IPS-15b (cell line): ENCODE measurements around the gene CHST11.

Experiments used
- H3K27me3 ChIP-seq: one replicate; pipeline ENCODE4 v1.6.1; 2013; ENCODE audit warnings: low read length; ENCODE audit not compliant: control insufficient read depth, insufficient read depth
- H3K36me3 ChIP-seq: one replicate; pipeline ENCODE4 v1.6.1; 2013; ENCODE audit warnings: low read length; ENCODE audit not compliant: control insufficient read depth, insufficient read depth
- H3K4me1 ChIP-seq: one replicate; pipeline ENCODE4 v1.6.1; 2013; ENCODE audit warnings: mild to moderate bottlenecking, low read length; ENCODE audit not compliant: control insufficient read depth, insufficient read depth
- H3K4me3 ChIP-seq: one replicate; pipeline ENCODE4 v1.5.1; 2013; ENCODE audit warnings: low read depth, low read length
- H3K9ac ChIP-seq: one replicate; pipeline ENCODE4 v1.6.1; 2013; ENCODE audit warnings: low read depth, mild to moderate bottlenecking, low read length
- H3K9me3 ChIP-seq: one replicate; pipeline ENCODE4 v1.6.1; 2013; ENCODE audit warnings: mild to moderate bottlenecking, low read length; ENCODE audit not compliant: control insufficient read depth, insufficient read depth

CHST11 gene

GRCh38 chr12:104700324-104700723, 243.6 kb downstream of the CHST11 start:
- no peak overlapping the region for H3K4me3 ChIP-seq
- no peaks in the 10 kb centered on the region for H3K4me1 ChIP-seq
- H3K36me3 ChIP-seq, result no peaks in the 10 kb centered on the region

GRCh38 chr12:104701301-104701700, 244.6 kb downstream of the CHST11 start:
- H3K9me3 ChIP-seq, result no peaks in the 10 kb centered on the region
- H3K36me3 ChIP-seq, result no peaks in the 10 kb centered on the region
- H3K4me1 ChIP-seq, result no peaks in the 10 kb centered on the region
- no peak overlapping the region for H3K4me3 ChIP-seq
- H3K9ac ChIP-seq, result no peak overlapping the region
- no peaks in the 10 kb centered on the region for H3K27me3 ChIP-seq

More at GRCh38 chr12:104700324-104700723, 243.6 kb downstream of the CHST11 start:
- Histone ChIP-seq H3K9me3 (no peaks in the 10 kb centered on the region), H3K9ac (no peak overlapping the region), H3K27me3 (no peaks in the 10 kb centered on the region)

DNA sequence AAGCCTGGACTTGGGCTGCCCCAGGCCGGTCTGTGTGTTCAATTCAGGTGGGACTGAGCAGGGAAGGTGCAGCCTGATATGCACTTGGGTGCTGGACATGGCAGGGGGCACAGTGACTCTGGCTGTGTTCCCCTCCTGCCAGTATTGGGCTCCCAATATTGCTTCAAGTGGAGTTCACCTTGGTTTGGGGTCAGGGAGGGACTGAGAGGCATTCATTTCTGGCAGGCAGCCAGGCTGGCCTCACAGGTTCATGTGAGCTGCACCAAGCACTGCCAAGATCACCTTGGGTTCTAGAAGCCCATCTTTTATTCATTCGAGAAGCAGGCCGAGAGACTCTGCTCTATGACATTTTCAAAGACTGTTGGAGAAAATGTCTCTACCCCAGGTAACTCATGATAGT, 245.0 kb downstream of the CHST11 start:
- H3K36me3 ChIP-seq, result no peaks in the 10 kb centered on the region
- H3K27me3 ChIP-seq, result no peaks in the 10 kb centered on the region
- no peak overlapping the region for H3K4me3 ChIP-seq
- no peaks in the 10 kb centered on the region for H3K4me1 ChIP-seq
- no peak overlapping the region for H3K9ac ChIP-seq
- H3K9me3 ChIP-seq, result no peaks in the 10 kb centered on the region

GRCh38 chr12:104702565-104703139, 245.9 kb downstream of the CHST11 start:
- H3K9ac ChIP-seq, result no peak overlapping the region
- no peaks in the 10 kb centered on the region for H3K4me1 ChIP-seq
- H3K9me3 ChIP-seq, result no peaks in the 10 kb centered on the region
- no peak overlapping the region for H3K4me3 ChIP-seq
- H3K36me3 ChIP-seq, result no peaks in the 10 kb centered on the region
- no peaks in the 10 kb centered on the region for H3K27me3 ChIP-seq

- Histone ChIP-seq H3K4me3 (no peak overlapping the region), H3K27me3 (no peaks in the 10 kb centered on the region), H3K9ac (no peak overlapping the region), H3K36me3 (no peaks in the 10 kb centered on the region), H3K9me3 (no peaks in the 10 kb centered on the region), H3K4me1 (peaks cover under 1% of the 10 kb centered on the region)
Observed at GRCh38 chr12:104703372-104703771, 246.6 kb downstream of the CHST11 start.

- Histone ChIP-seq H3K36me3 (no peaks in the 10 kb centered on the region), H3K9me3 (no peaks in the 10 kb centered on the region), H3K9ac (no peak overlapping the region), H3K4me1 (peaks cover 8% of the 10 kb centered on the region), H3K27me3 (no peaks in the 10 kb centered on the region), H3K4me3 (no peak overlapping the region)
Observed at GRCh38 chr12:104704224-104704779, 247.6 kb downstream of the CHST11 start.

GRCh38 chr12:104707194-104707593, 250.4 kb downstream of the CHST11 start:
- Histone ChIP-seq H3K36me3 (no peaks in the 10 kb centered on the region), H3K4me1 (peaks cover 8% of the 10 kb centered on the region), H3K9ac (no peak overlapping the region), H3K27me3 (no peaks in the 10 kb centered on the region), H3K9me3 (no peaks in the 10 kb centered on the region), H3K4me3 (no peak overlapping the region)

- Histone ChIP-seq H3K9me3 (no peaks in the 10 kb centered on the region), H3K36me3 (no peaks in the 10 kb centered on the region), H3K4me1 (peaks cover 8% of the 10 kb centered on the region), H3K4me3 (no peak overlapping the region), H3K9ac (no peak overlapping the region), H3K27me3 (no peaks in the 10 kb centered on the region)
Observed at GRCh38 chr12:104707794-104708558, 251.2 kb downstream of the CHST11 start.

DNA sequence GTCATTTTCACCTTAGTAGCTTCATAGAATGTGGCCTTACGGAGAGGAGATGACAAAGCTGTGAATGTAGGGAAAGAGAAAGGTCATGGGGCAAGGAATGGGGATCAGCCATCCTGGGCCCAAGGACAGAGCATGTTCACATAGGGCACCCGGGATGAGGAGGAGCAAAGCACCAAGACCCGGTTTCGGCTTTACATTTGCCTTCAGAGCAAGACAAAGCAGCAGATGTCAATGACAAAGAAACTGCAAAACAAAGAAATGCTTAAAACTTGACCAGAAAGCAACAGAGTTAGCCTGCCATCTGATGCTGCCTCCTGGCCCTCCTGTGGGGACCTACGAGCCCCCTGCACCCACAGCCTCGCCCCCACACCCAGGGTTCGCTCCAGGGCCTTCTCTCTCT, 252.1 kb downstream of the CHST11 start:
- H3K4me1 ChIP-seq, result peaks cover 8% of the 10 kb centered on the region
- H3K9me3 ChIP-seq, result no peaks in the 10 kb centered on the region
- no peak overlapping the region for H3K4me3 ChIP-seq
- no peak overlapping the region for H3K9ac ChIP-seq
- H3K27me3 ChIP-seq, result no peaks in the 10 kb centered on the region
- H3K36me3 ChIP-seq, result no peaks in the 10 kb centered on the region

DNA sequence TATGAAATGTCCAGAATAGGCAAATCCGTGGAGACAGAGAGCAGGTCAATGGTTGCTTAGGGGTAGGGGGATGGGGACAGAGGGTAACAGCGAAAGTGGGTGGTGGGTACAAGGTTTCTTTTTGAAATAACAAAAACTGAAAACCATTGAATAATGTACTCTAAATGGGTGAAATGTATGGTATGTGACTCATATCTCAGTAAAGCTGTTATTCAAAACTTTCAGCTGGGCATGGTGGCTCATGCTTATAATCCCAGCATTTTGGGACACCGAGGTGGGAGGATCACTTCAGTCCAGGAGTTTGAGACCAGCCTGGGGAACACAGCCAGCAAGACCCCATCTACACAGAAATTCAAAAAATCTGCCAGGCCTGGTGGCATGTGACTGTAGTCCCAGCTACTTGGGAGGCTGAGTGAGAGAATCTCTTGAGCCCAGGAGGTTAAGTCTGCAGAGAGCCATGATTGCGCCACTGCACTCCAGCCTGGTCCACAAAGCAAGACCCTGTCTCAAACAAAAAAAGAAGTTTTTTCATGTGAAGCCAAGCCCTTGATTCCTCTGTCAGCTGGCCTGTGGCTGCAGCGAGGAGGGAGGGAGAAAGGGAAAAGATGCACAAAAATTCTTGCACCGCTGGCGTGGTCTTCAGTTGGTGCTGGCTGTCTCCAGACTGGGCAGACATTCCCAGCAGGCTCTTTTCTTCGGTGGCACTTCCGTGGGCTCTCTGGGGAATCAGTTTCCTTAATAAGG, 253.1 kb downstream of the CHST11 start:
- no peaks in the 10 kb centered on the region for H3K27me3 ChIP-seq
- H3K4me3 ChIP-seq, result no peak overlapping the region
- H3K9me3 ChIP-seq, result no peaks in the 10 kb centered on the region
- no peaks in the 10 kb centered on the region for H3K36me3 ChIP-seq
- H3K4me1 ChIP-seq, result peaks cover 8% of the 10 kb centered on the region
- H3K9ac ChIP-seq, result no peak overlapping the region

GRCh38 chr12:104710940-104711689, 254.4 kb downstream of the CHST11 start:
- no peaks in the 10 kb centered on the region for H3K27me3 ChIP-seq
- H3K36me3 ChIP-seq, result no peaks in the 10 kb centered on the region
- no peak overlapping the region for H3K9ac ChIP-seq
- H3K4me1 ChIP-seq, result peaks cover 8% of the 10 kb centered on the region
- no peak overlapping the region for H3K4me3 ChIP-seq
- H3K9me3 ChIP-seq, result no peaks in the 10 kb centered on the region
